Osteoblast (primary cell): ENCODE results near the gene DIAPH1. TPM values are rescaled to one million over a fixed set of nuclear protein-coding genes. Genes with fewer than 3 reads are reported as not detected.

Source experiments
- DNase-seq: peaks from one replicate; pipeline ENCODE4 v3.0.0; 2011; ENCODE audit warnings: low spot score, mixed read lengths; ENCODE audit not compliant: insufficient read length; ENCODE audit errors: missing footprints
- H2AFZ ChIP-seq: 2 replicates; pipeline ENCODE4 v1.6.0; 2011; ENCODE audit warnings: mild to moderate bottlenecking, low read length
- H3K27ac ChIP-seq: 2 replicates; pipeline ENCODE4 v1.5.1; 2011; ENCODE audit warnings: mild to moderate bottlenecking, low read depth, low read length, moderate library complexity
- H3K27me3 ChIP-seq: 2 replicates; pipeline ENCODE4 v1.6.0; 2012; ENCODE audit warnings: mild to moderate bottlenecking, control low read depth, inconsistent platforms, low read length, moderate library complexity; ENCODE audit not compliant: insufficient read depth
- H3K36me3 ChIP-seq: 2 replicates; pipeline ENCODE4 v1.5.1; 2011; ENCODE audit warnings: mild to moderate bottlenecking, low read length, control low read depth, moderate library complexity; ENCODE audit not compliant: insufficient read depth
- H3K4me1 ChIP-seq: 2 replicates; pipeline ENCODE4 v1.5.1; 2011; ENCODE audit warnings: mild to moderate bottlenecking, low read length, control low read depth, moderate library complexity; ENCODE audit not compliant: insufficient read depth
- H3K4me2 ChIP-seq: 2 replicates; pipeline ENCODE4 v1.6.0; 2011; ENCODE audit warnings: mild to moderate bottlenecking, low read length; ENCODE audit not compliant: insufficient read depth
- H3K4me3 ChIP-seq: fragments of 200-600 bp; sonication (generic); 3 replicates; pipeline ENCODE4 v1.5.1; 2012; ENCODE audit warnings: mild to moderate bottlenecking, low read length, inconsistent platforms; ENCODE audit not compliant: insufficient read depth
- H3K79me2 ChIP-seq: 2 replicates; pipeline ENCODE4 v1.6.0; 2012; ENCODE audit warnings: mild to moderate bottlenecking, low read length, control low read depth, inconsistent platforms; ENCODE audit not compliant: insufficient read depth
- H3K9me3 ChIP-seq: 2 replicates; pipeline ENCODE4 v1.5.1; 2011; ENCODE audit warnings: low read depth, low read length, control low read depth
- H4K20me1 ChIP-seq: 2 replicates; pipeline ENCODE4 v1.6.0; 2012; ENCODE audit warnings: mild to moderate bottlenecking, low read length, control low read depth; ENCODE audit not compliant: insufficient read depth
- CTCF ChIP-seq: IDR thresholded peaks from 2 replicates; pipeline ENCODE4 v1.5.1; 2011; ENCODE audit warnings: mild to moderate bottlenecking, low read depth, low read length, moderate library complexity; ENCODE audit errors: extremely low read depth
- total RNA-seq: library from RNA; depleted of rRNA; stranded (reverse); fragments of >200 nt; gene quantifications from 2 replicates; pipeline ENCODE4 v1.2.3, GENCODE V29; 2012

DIAPH1 gene
- total RNA-seq, 1 donor = 18.5 TPM

- no peak overlapping the region for H3K4me2 ChIP-seq
- H3K9me3 ChIP-seq = no peaks in the 10 kb centered on the region
- peak overlapping the region; percentile 65 for H3K27ac ChIP-seq
- peaks cover 32% of the 10 kb centered on the region for H3K4me1 ChIP-seq
- no peak for DNase-seq
- no peak for TF ChIP-seq CTCF
- H3K36me3 ChIP-seq = peaks cover 24% of the 10 kb centered on the region
- no peaks in the 10 kb centered on the region for H4K20me1 ChIP-seq
- H2AFZ ChIP-seq = no peak overlapping the region
- H3K79me2 ChIP-seq = no peaks in the 10 kb centered on the region
- no peaks in the 10 kb centered on the region for H3K27me3 ChIP-seq
- no peak overlapping the region for H3K4me3 ChIP-seq
Observed at GRCh38 chr5:141529873-141530272, 88.9 kb downstream of the DIAPH1 start.

DNA sequence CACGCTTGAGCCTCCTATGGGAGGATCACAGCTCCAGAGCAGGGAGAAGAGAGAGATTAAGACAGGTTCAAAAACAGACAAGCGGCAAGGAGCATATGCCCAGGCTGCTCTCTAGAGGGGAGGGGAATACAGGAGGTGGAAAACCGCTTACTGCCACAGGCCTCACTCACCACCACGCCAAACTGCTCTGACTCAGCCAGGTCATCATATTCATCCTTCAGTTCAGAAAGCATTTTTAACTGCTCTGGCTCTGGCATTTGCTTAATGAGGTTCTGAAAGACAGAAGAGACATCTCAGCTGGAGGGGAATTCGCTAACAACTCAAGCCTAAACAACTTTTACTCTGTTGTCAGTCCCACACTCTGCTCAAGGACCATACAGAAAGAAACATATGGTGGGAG lies 89.8 kb downstream of the DIAPH1 start:
- Histone ChIP-seq H3K4me2 (peak overlapping the region; percentile 12), H3K4me1 (peaks cover 39% of the 10 kb centered on the region), H3K79me2 (peaks cover 3% of the 10 kb centered on the region), H4K20me1 (no peaks in the 10 kb centered on the region), H3K27ac (peak overlapping the region; percentile 65), H3K4me3 (no peak overlapping the region), H2AFZ (no peak overlapping the region), H3K9me3 (no peaks in the 10 kb centered on the region), H3K36me3 (peaks cover 24% of the 10 kb centered on the region), H3K27me3 (no peaks in the 10 kb centered on the region)
- peak; percentile 85 for DNase-seq
- no peak for TF ChIP-seq CTCF

GRCh38 chr5:141528291-141528984 lies 90.4 kb downstream of the DIAPH1 start:
- no peak overlapping the region for H2AFZ ChIP-seq
- H4K20me1 ChIP-seq = no peaks in the 10 kb centered on the region

More at GRCh38 chr5:141528291-141528984, 90.4 kb downstream of the DIAPH1 start:
- no peak for DNase-seq
- no peak overlapping the region for H3K4me2 ChIP-seq
- no peak overlapping the region for H3K4me3 ChIP-seq
- peaks cover 30% of the 10 kb centered on the region for H3K36me3 ChIP-seq
- peaks cover 43% of the 10 kb centered on the region for H3K4me1 ChIP-seq
- no peaks in the 10 kb centered on the region for H3K9me3 ChIP-seq
- peaks cover 6% of the 10 kb centered on the region for H3K79me2 ChIP-seq
- H3K27me3 ChIP-seq = no peaks in the 10 kb centered on the region
- TF ChIP-seq CTCF = no peak
- H3K27ac ChIP-seq = peak overlapping the region; percentile 65
